IMR-90 (cell line): ENCODE results near the gene RNU2-63P. TPM values are rescaled to one million over a fixed set of nuclear protein-coding genes. Genes with fewer than 3 reads are reported as not detected.

Source experiments
- ATAC-seq: fragments of 200-7000 bp; cut with Tn5 transposase; 2 replicates; pipeline ENCODE4 v1.9.1; 2020; ENCODE audit warnings: low read depth, mild to moderate bottlenecking, moderate library complexity
- BruUV-seq: library from RNA; stranded (reverse); fragments of 400-500 nt; replicated peaks from 2 replicates; lab custom pipeline; 2021; lab: Mats Ljungman, UMichigan
- CTCF ChIA-PET: fragments of 300-600 bp; formaldehyde crosslinking; extraction: SDS; loops from one replicate; lab custom pipeline; 2021; ENCODE audit warnings: antibody characterized with exemption; lab: Yijun Ruan, JAX
- POLR2A ChIA-PET: fragments of 300-600 bp; sonication (Branson Sonifier 250); formaldehyde crosslinking; loops from one replicate; lab custom pipeline; 2022; ENCODE audit warnings: antibody characterized with exemption; ENCODE audit not compliant: unreplicated experiment; lab: Charles Lee
- DNase-seq: peaks from one replicate; pipeline ENCODE4 v3.0.0; 2013
- H2AFZ ChIP-seq: replicated peaks from 2 replicates; pipeline ENCODE3; 2013; ENCODE audit warnings: low read length, mild to moderate bottlenecking; ENCODE audit not compliant: poor library complexity
- H2AK5ac ChIP-seq: 2 replicates; pipeline ENCODE4 v1.6.1; 2013; ENCODE audit warnings: low read depth, low read length, inconsistent platforms
- H2AK9ac ChIP-seq: replicated peaks from 2 replicates; pipeline ENCODE3; 2013; ENCODE audit warnings: mild to moderate bottlenecking, low read depth, low read length, moderate library complexity; ENCODE audit not compliant: poor library complexity
- H2BK120ac ChIP-seq: 2 replicates; pipeline ENCODE4 v1.6.1; 2013; ENCODE audit warnings: low read depth, low read length, inconsistent platforms
- H2BK15ac ChIP-seq: 3 replicates; pipeline ENCODE4 v1.6.1; 2013; ENCODE audit warnings: low read depth, low read length, inconsistent platforms
- H2BK20ac ChIP-seq: 2 replicates; pipeline ENCODE4 v1.6.1; 2013; ENCODE audit warnings: low read depth, mild to moderate bottlenecking, inconsistent platforms, low read length, moderate library complexity
- H2BK5ac ChIP-seq: 2 replicates; pipeline ENCODE4 v1.6.1; 2013; ENCODE audit warnings: mild to moderate bottlenecking, low read depth, low read length, inconsistent platforms; ENCODE audit not compliant: poor library complexity, severe bottlenecking
- H3K14ac ChIP-seq: replicated peaks from 2 replicates; pipeline ENCODE4 v1.6.1; 2013; ENCODE audit warnings: low read depth, low read length, inconsistent platforms
- H3K18ac ChIP-seq: 2 replicates; pipeline ENCODE4 v1.6.1; 2013; ENCODE audit warnings: low read depth, low read length, control low read depth
- H3K23ac ChIP-seq: 2 replicates; pipeline ENCODE4 v1.6.1; 2013; ENCODE audit warnings: low read depth, low read length, inconsistent platforms
- H3K27ac ChIP-seq: 2 replicates; pipeline ENCODE4 v1.5.1; 2013; ENCODE audit warnings: mild to moderate bottlenecking, control low read depth, low read length; ENCODE audit not compliant: insufficient read depth
- H3K27me3 ChIP-seq: 2 replicates; pipeline ENCODE4 v1.6.1; 2013; ENCODE audit warnings: low read length; ENCODE audit not compliant: control insufficient read depth, insufficient read depth
- H3K36me3 ChIP-seq: 2 replicates; pipeline ENCODE4 v1.6.1; 2013; ENCODE audit warnings: low read length, mixed read lengths; ENCODE audit not compliant: control insufficient read depth, insufficient read depth
- H3K4ac ChIP-seq: 2 replicates; pipeline ENCODE4 v1.6.1; 2013; ENCODE audit warnings: low read depth, low read length, inconsistent platforms
- H3K4me1 ChIP-seq: 2 replicates; pipeline ENCODE4 v1.6.1; 2013; ENCODE audit warnings: low read length, mixed read lengths; ENCODE audit not compliant: control insufficient read depth, insufficient read depth
- H3K4me2 ChIP-seq: 2 replicates; pipeline ENCODE4 v1.6.1; 2013; ENCODE audit warnings: low read depth, mild to moderate bottlenecking, control low read depth, low read length, moderate library complexity
- H3K4me3 ChIP-seq: 2 replicates; pipeline ENCODE4 v1.5.1; 2013; ENCODE audit warnings: low read depth, mild to moderate bottlenecking, control low read depth, low read length, moderate library complexity; ENCODE audit not compliant: insufficient read depth
- H3K56ac ChIP-seq: 2 replicates; pipeline ENCODE4 v1.6.1; 2013; ENCODE audit warnings: low read length, inconsistent platforms; ENCODE audit not compliant: insufficient read depth; ENCODE audit errors: extremely low read depth
- H3K79me1 ChIP-seq, 2 experiments: 2 replicates each; pipeline ENCODE4 v1.6.1; 2013; ENCODE audit warnings: low read length in 2 of 2, inconsistent platforms in 1 of 2, low read depth in 1 of 2
- H3K9ac ChIP-seq: 2 replicates; pipeline ENCODE4 v1.6.1; 2013; ENCODE audit warnings: low read depth, low read length, control low read depth
- H3K9me1 ChIP-seq: 2 replicates; pipeline ENCODE4 v1.6.1; 2013; ENCODE audit warnings: low read length, inconsistent platforms; ENCODE audit not compliant: insufficient read depth
- H3K9me3 ChIP-seq: 2 replicates; pipeline ENCODE4 v1.6.1; 2013; ENCODE audit warnings: low read length; ENCODE audit not compliant: control insufficient read depth, insufficient read depth
- H4K20me1 ChIP-seq: 2 replicates; pipeline ENCODE4 v1.6.1; 2013; ENCODE audit warnings: low read length, inconsistent platforms; ENCODE audit not compliant: insufficient read depth
- H4K5ac ChIP-seq: 2 replicates; pipeline ENCODE4 v1.6.1; 2013; ENCODE audit warnings: mild to moderate bottlenecking, low read depth, low read length, control low read depth
- H4K8ac ChIP-seq, 2 experiments: 2 replicates each; pipeline ENCODE4 v1.6.1; 2013; ENCODE audit warnings: low read depth in 2 of 2, low read length in 2 of 2, control low read depth in 1 of 2, inconsistent platforms in 1 of 2
- H4K91ac ChIP-seq: 2 replicates; pipeline ENCODE4 v1.6.1; 2013; ENCODE audit warnings: low read depth, low read length, inconsistent platforms; ENCODE audit not compliant: insufficient read depth
- CHD1 ChIP-seq: IDR thresholded peaks from 2 replicates; pipeline ENCODE4 v1.6.1; 2012; ENCODE audit warnings: low read depth, low read length, improper control_type of control experiment
- NFE2L2 ChIP-seq: fragments of 150-350 bp; IDR thresholded peaks from 2 replicates; pipeline ENCODE4 v1.6.1; 2016; ENCODE audit warnings: low read depth, mild to moderate bottlenecking, low read length
- POLR2A ChIP-seq: IDR thresholded peaks from 2 replicates; pipeline ENCODE4 v1.6.1; 2012; ENCODE audit warnings: mild to moderate bottlenecking, low read depth, low read length
- RCOR1 ChIP-seq: IDR thresholded peaks from 2 replicates; pipeline ENCODE4 v1.6.1; 2012; ENCODE audit warnings: mild to moderate bottlenecking, low read length, improper control_type of control experiment; ENCODE audit not compliant: insufficient replicate concordance
- RFX5 ChIP-seq: IDR thresholded peaks from 2 replicates; pipeline ENCODE4 v1.8.0; 2012; ENCODE audit warnings: low read depth, mild to moderate bottlenecking, low read length, moderate library complexity
- WGBS, 2 experiments: methylation state at CpG; one replicate each; pipeline versions ENCODE4 v1.1.5 to v1.1.7; 2013; ENCODE audit warnings: missing lambda C conversion rate in 2 of 2; ENCODE audit not compliant: insufficient read length in 1 of 2; ENCODE audit errors: extremely low coverage in 2 of 2; 5-methylcytosine and 5-hydroxymethylcytosine counted together
- dilution Hi-C: fragments of 300-500 bp; cut with HindIII; formaldehyde crosslinking; loops from one replicate; pipeline ENCODE4 v1.14.3; 2018; ENCODE audit warnings: low sequenced_read_pairs; ENCODE audit not compliant: unreplicated experiment
- in situ Hi-C: fragments of 300-500 bp; cut with MboI; formaldehyde crosslinking; loops from 3 replicates; pipeline ENCODE4 v1.14.3; 2019; ENCODE audit warnings: low sequenced_read_pairs, inconsistent platforms, mixed read lengths
- intact Hi-C: fragments of 100-400 bp; cut with micrococcal nuclease; formaldehyde crosslinking; loops from 2 replicates; pipeline ENCODE4 v1.10.0; 2022
- polyA plus RNA-seq, 3 experiments: library from polyadenylated mRNA; depleted of rRNA; stranded (reverse); fragments of >200 nt; gene quantifications; 2 replicates each; pipeline ENCODE4 v1.2.3, GENCODE V29; 2012; ENCODE audit warnings: low replicate concordance in 1 of 3
- total RNA-seq: library from RNA; depleted of rRNA; stranded (reverse); fragments of >200 nt; gene quantifications from 2 replicates; pipeline ENCODE4 v1.2.3, GENCODE V29; 2012

The RNU2-63P gene
- total and polyA plus RNA-seq, 2 of the 4 experiments (the other 2 are of a cell fraction) = under 0.01 TPM; not detected in 1

DNA sequence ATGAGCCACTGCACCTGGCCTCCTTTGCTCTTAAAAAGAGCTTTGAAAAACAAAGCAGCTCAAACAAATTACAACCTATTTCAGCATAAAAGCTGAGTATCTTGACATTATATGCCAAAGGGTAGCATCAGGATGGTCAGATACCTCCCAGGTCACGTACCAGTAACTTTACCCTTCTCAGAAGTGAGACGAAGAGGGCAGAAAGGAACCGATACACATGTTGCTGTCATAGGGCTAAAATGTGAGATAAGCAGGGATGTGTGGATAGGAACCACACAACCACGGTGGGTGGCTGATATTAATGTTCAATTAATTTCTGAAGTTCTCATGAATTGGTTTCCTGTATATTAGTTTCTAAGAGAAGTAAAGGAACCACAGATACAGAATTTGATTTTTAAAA lies 12.6 kb upstream of the RNU2-63P start:
- Histone ChIP-seq H3K9ac (no peak overlapping the region), H3K56ac (no peak overlapping the region), H2BK15ac (no peak overlapping the region), H3K4me2 (no peak overlapping the region), H3K36me3 (peaks cover 23% of the 10 kb centered on the region), H2AK5ac (no peak overlapping the region), H3K4me1 (no peaks in the 10 kb centered on the region), H3K79me1 (peaks cover 4 to 12% of the 10 kb centered on the region in 2 experiments; a peak in 2 of 4 replicates), H3K23ac (no peak overlapping the region), H2BK5ac (no peak overlapping the region), H2AFZ (no peak overlapping the region), H3K18ac (no peak overlapping the region), H3K4me3 (no peak overlapping the region), H3K9me1 (no peaks in the 10 kb centered on the region; the same call in 1 of the 2 replicates), H3K27me3 (no peaks in the 10 kb centered on the region), H3K4ac (no peak overlapping the region), H4K91ac (no peak overlapping the region), H4K20me1 (no peaks in the 10 kb centered on the region), H2AK9ac (no peak overlapping the region), H2BK20ac (no peak overlapping the region), H3K14ac (no peak overlapping the region), H3K9me3 (no peaks in the 10 kb centered on the region), H4K5ac (no peak overlapping the region), H2BK120ac (no peak overlapping the region), H3K27ac (no peak overlapping the region), H4K8ac (no peak overlapping the region)
- in situ Hi-C loops = no loop called here
- BruUV-seq = no TSS peak
- DNase-seq (no peak), ATAC-seq (no peak)
- POLR2A ChIA-PET = no interaction called here
- dilution Hi-C loops = no loop called here
- CTCF ChIA-PET = no interaction called here
- no CpG with 5 or more reads among the region's 4 CpGs for WGBS, 2 experiments
- TF ChIP-seq NFE2L2 (no peak), CHD1 (no peak), RFX5 (no peak), RCOR1 (no peak), POLR2A (no peak)
- intact Hi-C loops = no loop called here
